ENCODE data around the gene UBE2I.

- no peak for TF ChIP-seq EZH2 (IDR thresholded peaks at IDR 0.05)
- TF ChIP-seq FOXP2 (optimal IDR thresholded peaks at IDR 0.05; ENCODE audit: control extremely low read depth, extremely low read length, insufficient read depth) = no peak
- no peak for TF ChIP-seq POLR2AphosphoS5 (IDR thresholded peaks at IDR 0.05; ENCODE audit: borderline replicate concordance, low read depth, low read length)
These were observed 37.9 kb downstream of the UBE2I start for GRCh38 chr16:1347286-1347855.

Data from SK-N-MC (cell line).